Activated CD4-positive, CD25-positive, alpha-beta regulatory T cell treated with anti-CD3 and anti-CD28 coated beads, Interleukin-2, amount 50 U/mL, for 24 hours (primary cell): ENCODE measurements around the gene MAPKBP1.

ENCODE experiments used
- ATAC-seq, 2 donors: fragments of 150-1000 bp; cut with Tn5 transposase; one replicate each; pipeline ENCODE4 v1.10.0; 2021; ENCODE audit warnings: mild to moderate bottlenecking in 1 of 2, moderate library complexity in 1 of 2

MAPKBP1 gene

DNA sequence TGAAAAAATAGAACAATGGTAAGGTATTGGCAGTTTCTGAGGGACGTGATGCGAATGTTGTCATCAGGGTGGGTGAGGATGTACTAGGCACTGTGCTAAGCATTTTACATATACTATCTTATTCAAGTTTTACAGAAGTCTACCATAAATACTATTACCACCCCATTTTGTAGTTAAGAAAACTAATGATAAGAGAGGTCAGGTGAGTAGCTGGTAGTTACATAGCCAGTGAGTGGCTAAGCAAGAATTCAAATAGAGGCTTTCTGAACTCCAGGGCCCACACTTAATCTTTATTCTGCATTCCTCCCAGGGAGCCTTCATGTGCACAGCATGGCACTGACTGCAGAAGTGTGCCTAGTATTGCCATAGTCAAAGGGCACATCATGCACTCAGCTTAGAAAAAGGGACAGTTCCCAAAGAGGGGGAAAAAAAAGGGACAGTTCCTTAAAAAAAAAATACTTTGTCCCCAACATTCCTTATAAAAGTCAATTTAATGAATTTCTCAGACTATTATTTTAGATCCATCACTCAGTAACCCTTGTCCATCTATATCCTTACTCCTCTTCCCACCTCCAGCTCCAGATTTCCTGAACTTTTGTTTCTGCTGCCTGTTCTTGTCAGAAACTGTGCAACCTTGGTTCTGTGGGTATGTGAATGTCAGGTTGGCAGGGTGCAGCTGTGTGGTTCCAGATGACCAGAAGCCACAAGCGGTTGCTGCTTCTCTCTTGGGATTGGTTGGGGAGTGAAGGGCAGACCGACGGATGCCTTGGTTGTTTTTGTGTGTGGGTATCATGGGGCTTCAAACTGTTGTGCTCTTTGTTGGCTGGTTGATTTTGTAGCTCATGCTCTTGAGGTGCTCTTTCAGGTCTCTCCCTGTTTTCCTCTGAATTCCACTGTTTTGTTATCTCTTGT is 8.3 kb downstream of the MAPKBP1 start:
- ATAC-seq = no peak

DNA sequence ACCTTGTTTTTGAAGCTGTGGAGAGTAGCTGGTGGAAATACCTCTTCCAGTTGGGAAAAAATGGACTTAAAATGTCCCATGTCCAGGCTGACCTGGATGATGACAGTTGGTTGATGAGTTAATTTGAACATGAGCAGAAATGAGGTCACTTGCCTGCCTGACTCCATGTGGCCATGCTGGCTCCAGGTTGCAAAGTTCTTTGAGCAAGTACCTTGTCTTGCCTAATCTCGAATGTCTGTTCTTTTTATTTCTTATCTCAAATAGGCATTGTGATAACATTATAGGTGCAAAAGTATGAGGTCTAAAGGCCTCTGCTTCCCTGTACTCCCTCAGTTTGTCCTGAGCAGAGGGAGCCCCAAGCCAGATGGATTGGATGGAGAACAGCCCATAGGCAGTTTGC is 9.0 kb downstream of the MAPKBP1 start:
- ATAC-seq = no peak

DNA sequence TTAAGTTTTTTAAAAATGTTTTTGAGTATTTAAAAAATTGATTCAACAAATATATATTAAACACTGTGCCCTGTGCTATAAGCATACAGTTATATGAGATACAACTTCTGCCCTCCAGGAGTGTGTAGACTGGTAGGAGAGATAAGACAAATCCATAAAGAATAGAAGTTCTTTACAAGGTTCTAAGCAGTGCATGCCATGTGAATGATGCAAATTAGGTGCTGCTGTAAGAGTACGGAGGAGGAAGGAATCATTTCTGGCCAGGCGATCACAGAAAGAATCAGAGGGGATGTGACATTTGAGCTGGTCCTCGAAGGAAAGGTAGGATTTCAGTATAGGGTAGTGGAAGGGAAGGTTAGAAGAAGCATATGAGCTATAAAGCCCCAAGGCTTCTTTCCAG is 14.0 kb downstream of the MAPKBP1 start:
- no peak for ATAC-seq

DNA sequence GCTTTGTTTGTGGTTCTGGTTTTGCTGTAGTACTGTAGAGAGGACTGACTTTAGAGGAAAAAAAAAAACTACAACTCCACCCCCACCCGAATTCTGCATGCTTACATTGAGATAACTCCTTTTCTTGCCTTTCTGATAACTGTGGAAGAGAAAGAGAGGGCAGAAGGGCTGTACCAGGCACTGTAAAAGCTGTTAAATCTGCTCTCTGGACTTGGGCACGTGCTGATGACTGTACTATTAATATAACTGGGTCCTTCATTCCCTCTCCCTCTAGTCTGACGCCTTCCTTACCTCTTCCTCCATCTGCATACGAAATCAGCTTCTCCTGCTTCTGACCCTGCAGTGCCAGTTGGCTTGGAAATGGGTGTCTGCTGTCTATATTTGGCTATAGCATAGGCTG is 15.0 kb downstream of the MAPKBP1 start:
- ATAC-seq = no peak

DNA sequence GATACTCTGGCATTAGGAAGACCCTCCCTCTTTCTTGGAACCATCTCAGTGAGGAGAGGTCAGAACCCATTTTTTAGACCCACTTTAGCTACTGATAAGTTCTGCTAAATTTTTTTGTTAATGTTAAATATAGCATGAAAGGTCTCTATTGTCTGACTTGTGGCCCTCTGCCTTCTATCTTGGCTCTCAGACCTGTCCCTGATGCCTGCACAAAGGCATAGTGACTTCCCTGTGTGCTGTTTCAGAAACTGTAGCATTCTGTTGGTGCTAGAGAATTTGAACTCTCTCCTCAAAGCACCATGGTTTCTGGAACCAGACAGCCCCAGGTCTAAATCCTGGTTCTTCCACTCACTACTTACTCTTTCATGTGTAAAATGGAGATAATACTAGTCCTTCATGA is 15.4 kb downstream of the MAPKBP1 start:
- no peak for ATAC-seq

- ATAC-seq = no peak
Observed at GRCh38 chr15:41790169-41790568, 15.9 kb downstream of the MAPKBP1 start.

- no peak for ATAC-seq
Observed at GRCh38 chr15:41790756-41791546, 16.7 kb downstream of the MAPKBP1 start.

DNA sequence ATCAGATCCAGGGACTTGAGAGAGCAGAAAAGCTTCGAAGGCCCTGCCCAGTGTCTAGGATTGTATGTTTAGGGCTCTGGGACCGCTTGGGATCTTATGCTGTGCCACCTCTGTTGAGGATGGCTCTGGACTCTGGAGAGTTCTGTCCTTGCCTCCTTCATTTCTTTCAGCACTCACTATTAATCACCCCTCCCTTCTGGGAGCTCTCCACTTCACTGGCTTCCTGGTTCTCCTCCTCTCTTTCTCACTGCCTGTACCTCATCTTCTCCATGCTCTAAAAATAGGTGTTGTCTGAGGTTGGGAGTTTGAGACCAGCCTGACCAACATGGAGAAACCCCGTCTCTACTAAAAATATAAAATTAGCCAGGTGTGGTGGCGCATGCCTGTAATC is 17.3 kb downstream of the MAPKBP1 start:
- no peak for ATAC-seq

GRCh38 chr15:41792000-41792637 is 17.8 kb downstream of the MAPKBP1 start:
- ATAC-seq = no peak

DNA sequence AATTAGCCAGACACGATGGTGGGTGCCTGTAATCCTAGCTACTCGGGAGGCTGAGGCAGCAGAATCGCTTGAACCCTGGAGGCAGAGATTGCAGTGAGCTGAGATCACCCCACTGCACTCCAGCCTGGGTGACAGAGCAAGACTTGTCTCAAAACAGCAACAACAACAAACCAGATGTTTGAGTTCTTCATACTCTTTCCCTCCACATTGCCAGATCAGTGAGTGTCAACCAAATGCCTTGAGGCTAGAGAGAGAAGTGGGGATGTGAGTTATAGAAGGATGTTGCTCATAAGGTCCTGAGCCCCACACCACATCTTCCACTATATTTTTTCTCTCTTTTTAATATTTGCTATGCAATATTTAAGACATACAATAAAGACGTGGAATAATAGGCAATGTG is 19.8 kb downstream of the MAPKBP1 start:
- no peak for ATAC-seq

GRCh38 chr15:41795996-41796856 is 21.9 kb downstream of the MAPKBP1 start:
- no peak for ATAC-seq

DNA sequence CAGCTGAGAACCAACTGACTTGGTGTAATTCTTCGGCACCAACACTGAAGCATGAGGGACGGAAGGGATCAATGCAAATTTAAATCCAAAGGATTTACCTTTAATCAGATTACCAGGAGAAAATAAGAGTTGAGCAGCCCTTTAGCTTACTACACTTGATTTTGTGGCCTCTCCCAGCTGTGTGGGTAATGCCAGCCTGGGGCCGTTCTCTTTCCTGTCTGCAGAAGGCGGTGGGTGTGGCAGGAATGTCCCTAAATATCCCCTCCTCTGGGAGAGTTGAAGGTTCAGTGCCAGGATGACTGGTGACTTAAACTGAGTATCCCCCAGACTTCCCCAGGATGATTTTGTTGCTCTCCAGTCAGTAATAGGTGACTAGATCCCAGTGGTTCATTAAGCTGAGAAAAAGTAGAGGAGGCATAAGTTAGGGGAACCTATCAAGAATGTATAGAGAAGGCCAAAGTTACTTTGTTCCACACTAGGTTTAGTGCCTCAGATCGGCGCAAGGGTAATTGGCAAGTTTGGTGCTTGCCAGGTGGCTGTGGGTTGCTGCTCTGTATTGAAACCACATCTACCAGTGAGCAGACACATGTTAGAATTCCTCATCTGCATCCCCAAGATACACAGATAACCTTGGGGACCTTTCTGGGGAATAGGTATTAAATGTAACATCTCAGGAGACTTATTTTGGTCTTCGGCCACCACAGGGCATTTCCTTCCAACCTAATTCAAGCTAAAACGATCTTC is 23.1 kb downstream of the MAPKBP1 start:
- ATAC-seq = no peak

DNA sequence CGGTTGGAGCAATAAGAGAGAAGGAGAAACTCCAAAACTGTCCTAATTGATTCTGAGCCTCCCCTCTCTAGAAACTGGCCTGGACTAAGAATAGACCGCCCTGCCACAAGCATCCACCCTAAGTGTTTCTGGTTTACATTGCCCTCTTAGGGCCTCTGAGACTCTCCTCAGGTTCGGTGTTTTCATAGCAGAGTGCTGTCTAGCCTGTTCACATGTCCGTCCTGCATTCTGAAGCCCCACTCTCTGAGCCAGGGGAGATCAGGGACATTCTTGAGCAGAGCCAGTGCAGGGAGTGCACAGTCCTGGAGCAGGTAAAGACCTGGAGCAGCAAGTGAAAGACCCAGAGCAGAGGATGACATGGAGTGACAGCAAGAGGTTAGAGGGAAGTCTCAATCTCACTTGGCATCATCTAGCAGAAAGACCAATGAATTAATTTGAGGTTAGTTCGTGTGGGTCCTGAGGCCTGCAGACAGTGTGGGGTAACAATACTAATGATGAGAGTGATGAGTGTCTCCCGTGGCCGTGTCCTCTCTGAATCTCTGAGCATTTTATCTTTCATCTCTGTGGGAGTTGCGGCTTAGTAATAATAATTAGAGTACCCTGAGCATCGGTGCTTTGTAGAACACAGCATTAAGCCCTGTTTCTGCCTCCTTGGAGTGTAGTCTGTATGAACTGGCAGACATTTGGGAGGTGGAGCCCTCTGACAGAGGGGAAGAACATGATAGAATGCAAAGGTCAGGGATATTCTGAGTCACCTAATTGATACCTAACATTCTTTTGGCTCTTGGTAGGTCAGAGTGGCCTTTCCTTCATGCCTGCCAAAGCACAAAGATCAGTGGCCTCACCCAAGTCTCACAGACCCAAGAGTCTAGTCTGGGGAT is 24.6 kb downstream of the MAPKBP1 start:
- peak; percentile 51 to 64 for ATAC-seq

DNA sequence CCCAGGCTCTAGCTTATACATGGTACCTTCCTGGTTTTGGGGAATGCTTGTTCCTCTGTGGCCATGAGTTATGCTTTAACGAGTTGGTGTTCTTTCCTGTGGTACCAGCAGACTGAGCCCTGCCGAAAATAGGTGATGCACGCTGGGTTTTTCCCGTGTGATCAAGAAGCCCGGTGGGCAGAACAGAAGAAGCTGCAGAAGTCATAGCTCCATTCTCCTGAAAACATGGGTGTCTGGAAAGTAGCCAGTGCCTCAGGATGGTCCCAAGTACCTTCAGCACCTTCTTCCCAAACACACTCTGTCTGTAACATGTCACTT is 25.2 kb downstream of the MAPKBP1 start:
- peak; percentile 42 to 46 for ATAC-seq

DNA sequence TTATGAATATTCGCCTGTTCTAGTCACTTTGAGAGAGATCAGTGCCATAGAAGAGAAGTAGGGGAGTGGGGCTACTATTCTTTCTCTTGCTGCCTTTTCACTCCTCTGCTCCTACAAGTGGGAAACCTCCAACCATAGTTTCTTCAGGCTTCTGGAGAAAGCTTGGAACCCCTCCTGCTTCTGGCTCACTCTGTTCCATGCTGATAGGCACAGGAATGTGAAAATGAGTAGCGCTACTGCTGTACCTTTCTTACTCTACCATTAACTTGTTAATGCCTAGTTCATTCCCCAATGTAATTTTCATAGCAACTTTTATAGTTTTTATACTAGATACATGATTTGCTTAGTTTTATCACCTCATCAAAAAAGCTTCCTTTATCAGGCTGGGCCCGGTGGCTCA is 26.9 kb downstream of the MAPKBP1 start:
- no peak for ATAC-seq

- ATAC-seq = no peak
Observed at GRCh38 chr15:41801850-41802455, 27.7 kb downstream of the MAPKBP1 start.

DNA sequence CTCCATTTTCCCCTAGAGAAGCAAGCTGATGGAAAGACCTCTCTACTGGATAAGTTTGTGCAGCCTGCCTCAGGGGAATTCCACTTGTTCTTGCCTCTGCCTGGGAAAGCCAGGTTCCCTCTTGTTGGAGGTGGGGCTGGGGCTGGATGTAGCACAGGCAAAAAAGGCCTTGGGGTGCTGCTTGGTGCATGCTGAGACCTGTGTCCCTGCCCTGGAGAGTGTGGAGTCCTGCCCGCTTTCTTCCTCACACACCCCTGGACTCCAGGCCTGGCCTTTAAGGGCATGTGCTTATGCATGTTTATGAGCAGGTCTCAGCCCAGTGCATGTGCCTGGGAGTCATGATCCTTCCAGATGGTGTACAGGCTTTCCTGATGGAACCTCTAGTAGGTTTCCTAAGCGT is 30.1 kb downstream of the MAPKBP1 start:
- ATAC-seq = no peak

- no peak for ATAC-seq
Observed at GRCh38 chr15:41804916-41805666, 30.8 kb downstream of the MAPKBP1 start.

GRCh38 chr15:41805711-41806110 is 31.4 kb downstream of the MAPKBP1 start:
- ATAC-seq = no peak
